ENCODE results near the gene CWH43.
"Not testable (repeated sequence)": the region's sequence is repeated elsewhere in the genome, so short reads cannot be mapped to it uniquely, and the experiment has no call there.

GRCh38 chr4:49072196-49072595 lies 86.1 kb downstream of the CWH43 start:
- not testable (repeated sequence) for TF ChIP-seq ZNF263 (CRISPR knock-in tag; IDR thresholded peaks at IDR 0.05; ENCODE audit: borderline replicate concordance); EP300 (IDR thresholded peaks at IDR 0.05; ENCODE audit: low read length)
